HCT116 (cell line): Measurements from ENCODE around the gene UBE2J2.

Source experiments
- CTCF ChIP-seq, 3 experiments: fragments of 200-600 bp in 1 of 3; sonication (generic) in 1 of 3; IDR thresholded peaks in 2 of 3; conservative IDR thresholded peaks in 1 of 3; 2 replicates each; pipeline ENCODE4 v1.5.1; 2012 to 2017; ENCODE audit warnings: low read depth in 2 of 3, low read length in 2 of 3, antibody characterized with exemption in 1 of 3, borderline replicate concordance in 1 of 3, control low read depth in 1 of 3, mild to moderate bottlenecking in 1 of 3, mixed read lengths in 1 of 3, mixed run types in 1 of 3, moderate library complexity in 1 of 3; ENCODE audit not compliant: insufficient read depth in 1 of 3
- EGR1 ChIP-seq: IDR thresholded peaks from 2 replicates; pipeline ENCODE4 v1.6.1; 2012; ENCODE audit warnings: low read depth
- EZH2 ChIP-seq: fragments of 200-600 bp; sonication (generic); IDR thresholded peaks from 2 replicates; pipeline ENCODE4 v1.6.1; 2017; ENCODE audit warnings: antibody characterized with exemption, mixed run types
- FOSL1 ChIP-seq: IDR thresholded peaks from 2 replicates; pipeline ENCODE4 v1.6.1; 2012; ENCODE audit warnings: low read depth
- MAX ChIP-seq: IDR thresholded peaks from 2 replicates; pipeline ENCODE4 v1.6.1; 2012
- POLR2A ChIP-seq: IDR thresholded peaks from 2 replicates; pipeline ENCODE4 v1.7.0; 2011; ENCODE audit warnings: borderline replicate concordance; ENCODE audit not compliant: insufficient read depth, insufficient read length; ENCODE audit errors: extremely low read depth
- POLR2AphosphoS5 ChIP-seq: IDR thresholded peaks from 2 replicates; pipeline ENCODE4 v1.6.1; 2011; ENCODE audit warnings: mild to moderate bottlenecking, low read depth, low read length, moderate library complexity
- REST ChIP-seq: IDR thresholded peaks from 2 replicates; pipeline ENCODE4 v1.6.1; 2012; ENCODE audit warnings: low read depth
- SIN3A ChIP-seq: IDR thresholded peaks from 2 replicates; pipeline ENCODE4 v1.6.1; 2012; ENCODE audit warnings: low read depth
- SP1 ChIP-seq: IDR thresholded peaks from 2 replicates; pipeline ENCODE4 v1.6.1; 2012; ENCODE audit warnings: low read depth
- SRF ChIP-seq: IDR thresholded peaks from 2 replicates; pipeline ENCODE4 v1.6.1; 2012; ENCODE audit warnings: low read depth
- YY1 ChIP-seq: IDR thresholded peaks from 2 replicates; pipeline ENCODE4 v1.6.1; 2011; ENCODE audit warnings: low read length, low read depth, moderate library complexity, mild to moderate bottlenecking; ENCODE audit not compliant: insufficient replicate concordance; ENCODE audit errors: extremely low read depth
- ZBTB33 ChIP-seq: IDR thresholded peaks from 2 replicates; pipeline ENCODE4 v1.6.1; 2011; ENCODE audit warnings: mild to moderate bottlenecking, low read length, moderate library complexity; ENCODE audit not compliant: insufficient replicate concordance; ENCODE audit errors: extremely low read depth
- ZNF274 ChIP-seq: fragments of 200-500 bp; sonication (Bioruptor generic); IDR thresholded peaks from 2 replicates; pipeline ENCODE4 v1.6.1; 2014; ENCODE audit warnings: mild to moderate bottlenecking, low read depth, low read length, inconsistent platforms

GRCh38 chr1:1319646-1319941 lies 45.9 kb upstream of the UBE2J2 start:
- TF ChIP-seq YY1 (no peak), MAX (no peak), POLR2A (no peak), REST (no peak), ZNF274 (no peak), EGR1 (no peak), CTCF (IDR thresholded peaks at IDR 0.05 in 2 of 3, conservative IDR thresholded peaks at IDR 0.05 in 1 of 3; ENCODE audit: borderline replicate concordance in 1 of 3, insufficient read depth in 1 of 3, low read depth in 2 of 3, low read length in 2 of 3) (no peak), EZH2 (no peak), ZBTB33 (no peak), SIN3A (no peak), SP1 (no peak), FOSL1 (no peak), POLR2AphosphoS5 (no peak), SRF (no peak)
